RWPE1 (cell line): ENCODE results near the gene TMEM182.

Experiments
- CTCF ChIA-PET: fragments of 350-600 bp; sonication (Branson Sonifier 250); formaldehyde crosslinking; extraction: SDS; loops from one replicate; lab custom pipeline; 2021; lab: Yijun Ruan, JAX
- POLR2A ChIA-PET: fragments of 400-600 bp; formaldehyde crosslinking; extraction: SDS; loops from one replicate; lab custom pipeline; 2020; ENCODE audit warnings: antibody characterized with exemption; ENCODE audit not compliant: low non-redundant PET; lab: Yijun Ruan, JAX
- DNase-seq: peaks from one replicate; pipeline ENCODE4 v3.0.0; 2012; ENCODE audit warnings: low spot score
- H3K27ac ChIP-seq: fragments of 450-650 bp; 2 replicates; pipeline ENCODE4 v1.5.1; 2017
- CTCF ChIP-seq: fragments of 450-650 bp; conservative IDR thresholded peaks from 2 replicates; pipeline ENCODE4 v1.5.1; 2017; ENCODE audit warnings: low read depth, mild to moderate bottlenecking

Gene TMEM182

GRCh38 chr2:102801098-102801718, 39.4 kb downstream of the TMEM182 start:
- no peak overlapping the region for H3K27ac ChIP-seq
- ChIA-PET POLR2A (no interaction called here), CTCF (no interaction called here)
- TF ChIP-seq CTCF, result no peak
- DNase-seq, result no peak

- TF ChIP-seq CTCF, result no peak
- ChIA-PET CTCF (no interaction called here), POLR2A (no interaction called here)
- no peak for DNase-seq
- H3K27ac ChIP-seq, result no peak overlapping the region
Observed at GRCh38 chr2:102801858-102802699, 40.2 kb downstream of the TMEM182 start.

- DNase-seq, result no peak
- POLR2A ChIA-PET, result no interaction called here
Observed at GRCh38 chr2:102803041-102803896, 41.4 kb downstream of the TMEM182 start.

GRCh38 chr2:102803897-102804217, 42.0 kb downstream of the TMEM182 start:
- no peak overlapping the region for H3K27ac ChIP-seq
- TF ChIP-seq CTCF, result no peak
- ChIA-PET CTCF (interaction anchor here (0.7 kb wide), 1 partner anchor 51 kb away, joined by 4 read pairs; no protein-coding TSS in a partner anchor), POLR2A (no interaction called here)
- no peak for DNase-seq

More at GRCh38 chr2:102803041-102803896, 41.4 kb downstream of the TMEM182 start:
- CTCF ChIA-PET, result interaction anchor here (0.7 kb wide), 1 partner anchor 50 kb away, joined by 4 read pairs; no protein-coding TSS in a partner anchor
- no peak for TF ChIP-seq CTCF
- no peak overlapping the region for H3K27ac ChIP-seq

GRCh38 chr2:102806250-102806837, 44.5 kb downstream of the TMEM182 start:
- peak; percentile 74 for DNase-seq
- ChIA-PET CTCF (interaction anchor here (0.8 to 1.7 kb wide), 5 partner anchors 9 to 186 kb away, joined by 3 to 5 read pairs (median 4); no protein-coding TSS in a partner anchor), POLR2A (no interaction called here)
- no peak overlapping the region for H3K27ac ChIP-seq
- peak; percentile 74 for TF ChIP-seq CTCF
